SK-N-SH treated with all-trans-retinoic acid at 6 μM for 48 hours (cell line): Measurements from ENCODE around the gene P2RY14.

Source experiments
- ATAC-seq: fragments of 200-7000 bp; cut with Tn5 transposase; 3 replicates; pipeline ENCODE4 v1.9.1; 2020; ENCODE audit warnings: mild to moderate bottlenecking, moderate library complexity
- ARNTL ChIP-seq: fragments of 450-650 bp; formaldehyde crosslinking; IDR thresholded peaks from 2 replicates; pipeline ENCODE4 v1.5.0; 2020; ENCODE audit warnings: low read depth, mild to moderate bottlenecking, moderate library complexity, borderline replicate concordance
- BACH2 ChIP-seq: fragments of 250-450 bp; sonication (Bioruptor Pico); IDR thresholded peaks from 2 replicates; pipeline ENCODE4 v1.9.0; 2021; ENCODE audit warnings: mild to moderate bottlenecking, borderline replicate concordance
- CSDC2 ChIP-seq: fragments of 250-450 bp; sonication (Bioruptor Pico); IDR thresholded peaks from 2 replicates; pipeline ENCODE4 v1.5.0; 2020; ENCODE audit warnings: mild to moderate bottlenecking, moderate library complexity
- ISL1 ChIP-seq: fragments of 250-450 bp; sonication (Bioruptor Pico); IDR thresholded peaks from 2 replicates; pipeline ENCODE4 v2.1.2; 2022; ENCODE audit warnings: mild to moderate bottlenecking, moderate library complexity
- OSR1 ChIP-seq: fragments of 250-450 bp; sonication (Bioruptor Pico); IDR thresholded peaks from 2 replicates; pipeline ENCODE4 v1.8.0; 2022; ENCODE audit warnings: moderate library complexity, mild to moderate bottlenecking, inconsistent platforms
- PPARA ChIP-seq: fragments of 250-450 bp; sonication (Bioruptor Pico); IDR thresholded peaks from 2 replicates; pipeline ENCODE4 v1.5.0; 2020; ENCODE audit warnings: mild to moderate bottlenecking, borderline replicate concordance
- SNAI2 ChIP-seq: fragments of 250-450 bp; sonication (Bioruptor Pico); IDR thresholded peaks from 2 replicates; pipeline ENCODE4 v1.5.0; 2020; ENCODE audit warnings: mild to moderate bottlenecking, moderate library complexity
- TOX ChIP-seq: fragments of 250-450 bp; sonication (Bioruptor Pico); IDR thresholded peaks from 2 replicates; pipeline ENCODE4 v1.8.0; 2021; ENCODE audit warnings: mild to moderate bottlenecking, moderate library complexity, borderline replicate concordance
- ZC3H10 ChIP-seq: fragments of 250-450 bp; sonication (Bioruptor Pico); IDR thresholded peaks from 2 replicates; pipeline ENCODE4 v1.5.1; 2021; ENCODE audit warnings: mild to moderate bottlenecking, moderate library complexity
- ZFP3 ChIP-seq: fragments of 250-450 bp; sonication (Bioruptor Pico); IDR thresholded peaks from 2 replicates; pipeline ENCODE4 v1.5.0; 2020; ENCODE audit warnings: mild to moderate bottlenecking, moderate library complexity
- ZNF70 ChIP-seq: fragments of 450-650 bp; formaldehyde crosslinking; IDR thresholded peaks from 2 replicates; pipeline ENCODE4 v1.5.0; 2020; ENCODE audit warnings: mild to moderate bottlenecking, moderate library complexity
- ZNF8 ChIP-seq: fragments of 450-650 bp; formaldehyde crosslinking; IDR thresholded peaks from 2 replicates; pipeline ENCODE4 v1.5.0; 2020; ENCODE audit warnings: mild to moderate bottlenecking, moderate library complexity
- TF ChIP-seq, protein P1 (sequence below): fragments of 250-450 bp; sonication (Bioruptor Pico); IDR thresholded peaks from 2 replicates; pipeline ENCODE4 v1.5.1; 2020; ENCODE audit warnings: low read depth, mild to moderate bottlenecking, moderate library complexity
- TF ChIP-seq, protein P2 (sequence below): fragments of 250-450 bp; sonication (Bioruptor Pico); IDR thresholded peaks from 2 replicates; pipeline ENCODE4 v1.8.0; 2021; ENCODE audit warnings: low read depth, mild to moderate bottlenecking, moderate library complexity, borderline replicate concordance
- TF ChIP-seq, protein P3 (sequence below): fragments of 250-450 bp; sonication (Bioruptor Pico); IDR thresholded peaks from 2 replicates; pipeline ENCODE4 v1.5.0; 2020; ENCODE audit warnings: mild to moderate bottlenecking, moderate library complexity
- TF ChIP-seq, protein P4 (sequence below): fragments of 250-450 bp; sonication (Bioruptor Pico); IDR thresholded peaks from 2 replicates; pipeline ENCODE4 v1.5.1; 2021; ENCODE audit warnings: mild to moderate bottlenecking, moderate library complexity

The P2RY14 gene

DNA sequence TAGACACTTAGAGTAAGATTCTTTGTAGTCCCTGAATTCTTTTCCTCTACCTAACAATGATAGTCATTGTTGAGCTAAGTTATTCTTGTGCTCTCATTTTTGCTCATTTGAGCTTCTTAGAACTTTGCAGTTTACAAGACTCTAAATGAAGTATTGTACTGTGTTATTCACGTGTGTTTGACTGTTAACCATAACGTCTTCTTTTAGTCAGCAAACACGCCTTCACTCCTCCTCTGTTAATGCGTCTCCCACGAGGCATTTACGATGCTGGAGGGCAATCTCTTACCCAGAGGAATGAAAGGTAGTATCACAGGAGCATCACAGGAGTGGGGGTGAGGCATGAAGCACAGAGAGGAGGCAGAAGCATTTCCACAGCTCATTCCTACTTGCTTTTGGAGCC is 14.8 kb upstream of the P2RY14 start:
- ATAC-seq, result no peak
- TF ChIP-seq, protein P1, sequence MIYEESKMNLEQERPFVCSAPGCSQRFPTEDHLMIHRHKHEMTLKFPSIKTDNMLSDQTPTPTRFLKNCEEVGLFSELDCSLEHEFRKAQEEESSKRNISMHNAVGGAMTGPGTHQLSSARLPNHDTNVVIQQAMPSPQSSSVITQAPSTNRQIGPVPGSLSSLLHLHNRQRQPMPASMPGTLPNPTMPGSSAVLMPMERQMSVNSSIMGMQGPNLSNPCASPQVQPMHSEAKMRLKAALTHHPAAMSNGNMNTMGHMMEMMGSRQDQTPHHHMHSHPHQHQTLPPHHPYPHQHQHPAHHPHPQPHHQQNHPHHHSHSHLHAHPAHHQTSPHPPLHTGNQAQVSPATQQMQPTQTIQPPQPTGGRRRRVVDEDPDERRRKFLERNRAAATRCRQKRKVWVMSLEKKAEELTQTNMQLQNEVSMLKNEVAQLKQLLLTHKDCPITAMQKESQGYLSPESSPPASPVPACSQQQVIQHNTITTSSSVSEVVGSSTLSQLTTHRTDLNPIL (CRISPR knock-in tag), result no peak
- TF ChIP-seq ARNTL (no peak), CSDC2 (CRISPR knock-in tag) (no peak), TOX (CRISPR knock-in tag) (no peak)
- TF ChIP-seq, protein P2, sequence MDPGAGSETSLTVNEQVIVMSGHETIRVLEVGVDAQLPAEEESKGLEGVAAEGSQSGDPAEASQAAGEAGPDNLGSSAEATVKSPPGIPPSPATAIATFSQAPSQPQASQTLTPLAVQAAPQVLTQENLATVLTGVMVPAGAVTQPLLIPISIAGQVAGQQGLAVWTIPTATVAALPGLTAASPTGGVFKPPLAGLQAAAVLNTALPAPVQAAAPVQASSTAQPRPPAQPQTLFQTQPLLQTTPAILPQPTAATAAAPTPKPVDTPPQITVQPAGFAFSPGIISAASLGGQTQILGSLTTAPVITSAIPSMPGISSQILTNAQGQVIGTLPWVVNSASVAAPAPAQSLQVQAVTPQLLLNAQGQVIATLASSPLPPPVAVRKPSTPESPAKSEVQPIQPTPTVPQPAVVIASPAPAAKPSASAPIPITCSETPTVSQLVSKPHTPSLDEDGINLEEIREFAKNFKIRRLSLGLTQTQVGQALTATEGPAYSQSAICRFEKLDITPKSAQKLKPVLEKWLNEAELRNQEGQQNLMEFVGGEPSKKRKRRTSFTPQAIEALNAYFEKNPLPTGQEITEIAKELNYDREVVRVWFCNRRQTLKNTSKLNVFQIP (CRISPR knock-in tag), result no peak
- TF ChIP-seq, protein P3, sequence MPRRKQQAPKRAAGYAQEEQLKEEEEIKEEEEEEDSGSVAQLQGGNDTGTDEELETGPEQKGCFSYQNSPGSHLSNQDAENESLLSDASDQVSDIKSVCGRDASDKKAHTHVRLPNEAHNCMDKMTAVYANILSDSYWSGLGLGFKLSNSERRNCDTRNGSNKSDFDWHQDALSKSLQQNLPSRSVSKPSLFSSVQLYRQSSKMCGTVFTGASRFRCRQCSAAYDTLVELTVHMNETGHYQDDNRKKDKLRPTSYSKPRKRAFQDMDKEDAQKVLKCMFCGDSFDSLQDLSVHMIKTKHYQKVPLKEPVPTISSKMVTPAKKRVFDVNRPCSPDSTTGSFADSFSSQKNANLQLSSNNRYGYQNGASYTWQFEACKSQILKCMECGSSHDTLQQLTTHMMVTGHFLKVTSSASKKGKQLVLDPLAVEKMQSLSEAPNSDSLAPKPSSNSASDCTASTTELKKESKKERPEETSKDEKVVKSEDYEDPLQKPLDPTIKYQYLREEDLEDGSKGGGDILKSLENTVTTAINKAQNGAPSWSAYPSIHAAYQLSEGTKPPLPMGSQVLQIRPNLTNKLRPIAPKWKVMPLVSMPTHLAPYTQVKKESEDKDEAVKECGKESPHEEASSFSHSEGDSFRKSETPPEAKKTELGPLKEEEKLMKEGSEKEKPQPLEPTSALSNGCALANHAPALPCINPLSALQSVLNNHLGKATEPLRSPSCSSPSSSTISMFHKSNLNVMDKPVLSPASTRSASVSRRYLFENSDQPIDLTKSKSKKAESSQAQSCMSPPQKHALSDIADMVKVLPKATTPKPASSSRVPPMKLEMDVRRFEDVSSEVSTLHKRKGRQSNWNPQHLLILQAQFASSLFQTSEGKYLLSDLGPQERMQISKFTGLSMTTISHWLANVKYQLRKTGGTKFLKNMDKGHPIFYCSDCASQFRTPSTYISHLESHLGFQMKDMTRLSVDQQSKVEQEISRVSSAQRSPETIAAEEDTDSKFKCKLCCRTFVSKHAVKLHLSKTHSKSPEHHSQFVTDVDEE, result no peak

DNA sequence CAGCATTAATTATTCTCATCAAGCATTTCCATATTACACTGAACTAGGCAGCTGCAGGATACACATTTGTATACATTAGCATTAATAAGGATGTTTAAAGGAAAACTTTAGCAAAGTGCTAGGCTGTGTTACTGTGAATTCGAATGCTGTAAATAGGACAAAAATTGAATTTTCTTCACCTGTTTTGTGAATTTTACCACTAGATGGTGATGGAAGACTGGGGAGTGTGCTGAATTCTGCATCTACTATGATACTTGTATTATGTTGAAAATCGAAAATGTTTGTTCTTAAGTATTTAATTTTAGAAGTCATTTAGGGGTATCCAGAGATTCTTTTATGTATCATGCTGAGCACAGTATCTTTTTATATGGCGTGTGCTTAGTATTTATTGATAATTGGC is 12.3 kb upstream of the P2RY14 start:
- peak; percentile 70 for ATAC-seq
- TF ChIP-seq ISL1, result no peak
- TF ChIP-seq, protein P3, result no peak
- TF ChIP-seq OSR1, result no peak
- TF ChIP-seq ZNF70, result no peak
- no peak for TF ChIP-seq ZC3H10 (CRISPR knock-in tag)
- TF ChIP-seq, protein P4, sequence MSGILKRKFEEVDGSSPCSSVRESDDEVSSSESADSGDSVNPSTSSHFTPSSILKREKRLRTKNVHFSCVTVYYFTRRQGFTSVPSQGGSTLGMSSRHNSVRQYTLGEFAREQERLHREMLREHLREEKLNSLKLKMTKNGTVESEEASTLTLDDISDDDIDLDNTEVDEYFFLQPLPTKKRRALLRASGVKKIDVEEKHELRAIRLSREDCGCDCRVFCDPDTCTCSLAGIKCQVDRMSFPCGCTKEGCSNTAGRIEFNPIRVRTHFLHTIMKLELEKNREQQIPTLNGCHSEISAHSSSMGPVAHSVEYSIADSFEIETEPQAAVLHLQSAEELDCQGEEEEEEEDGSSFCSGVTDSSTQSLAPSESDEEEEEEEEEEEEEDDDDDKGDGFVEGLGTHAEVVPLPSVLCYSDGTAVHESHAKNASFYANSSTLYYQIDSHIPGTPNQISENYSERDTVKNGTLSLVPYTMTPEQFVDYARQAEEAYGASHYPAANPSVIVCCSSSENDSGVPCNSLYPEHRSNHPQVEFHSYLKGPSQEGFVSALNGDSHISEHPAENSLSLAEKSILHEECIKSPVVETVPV (CRISPR knock-in tag), result no peak
- TF ChIP-seq, protein P1 (CRISPR knock-in tag), result no peak
- TF ChIP-seq PPARA (CRISPR knock-in tag), result no peak
- TF ChIP-seq TOX (CRISPR knock-in tag), result no peak
- TF ChIP-seq CSDC2 (CRISPR knock-in tag), result no peak
- no peak for TF ChIP-seq ZFP3
- TF ChIP-seq ARNTL, result no peak
- no peak for TF ChIP-seq SNAI2 (CRISPR knock-in tag)
- no peak for TF ChIP-seq ZNF8 (CRISPR knock-in tag)

DNA sequence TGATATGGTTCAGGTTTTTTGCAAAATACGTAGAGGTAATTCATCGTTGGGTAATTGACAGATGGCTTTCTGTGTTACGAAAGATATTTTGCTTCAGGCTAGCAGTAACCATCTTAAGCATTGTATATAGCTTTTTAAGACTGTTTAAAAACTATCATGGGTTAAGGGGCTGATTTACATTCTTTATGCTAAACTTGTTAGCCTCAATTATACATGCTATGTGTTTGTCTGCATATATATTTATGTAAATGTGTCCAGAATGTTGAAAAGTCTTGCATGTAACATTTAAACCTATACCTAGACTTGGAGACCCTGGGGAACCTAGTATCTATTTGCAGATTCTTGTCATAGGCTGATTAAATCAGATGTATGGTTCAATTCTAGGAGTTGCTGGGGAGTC is 11.1 kb upstream of the P2RY14 start:
- no peak for TF ChIP-seq BACH2 (CRISPR knock-in tag)
- TF ChIP-seq, protein P2 (CRISPR knock-in tag), result no peak
- TF ChIP-seq, protein P1 (CRISPR knock-in tag), result no peak
- TF ChIP-seq, all 23 proteins: peak for 0
- ATAC-seq, result no peak
